NCI-H345 (cell line): ENCODE data around the gene FHL1.
"Not testable (repeated sequence)": the region's sequence is repeated elsewhere in the genome, so short reads cannot be mapped to it uniquely, and the experiment has no call there.

Experiments used
- DNase-seq: peaks from one replicate; lab custom pipeline; 2025; lab: John Stamatoyannopoulos, UW

The FHL1 gene

GRCh38 chrX:136209016-136209738, 61.8 kb downstream of the FHL1 start:
- no peak for DNase-seq

- no peak for DNase-seq
Observed at GRCh38 chrX:136209751-136210150, 62.4 kb downstream of the FHL1 start.

- no peak for DNase-seq
Observed at GRCh38 chrX:136210243-136210642, 62.9 kb downstream of the FHL1 start.

GRCh38 chrX:136210806-136211205, 63.5 kb downstream of the FHL1 start:
- no peak for DNase-seq

- DNase-seq: no peak
Observed at GRCh38 chrX:136211766-136212556, 64.6 kb downstream of the FHL1 start.

- no peak for DNase-seq
Observed at GRCh38 chrX:136212557-136213111, 65.3 kb downstream of the FHL1 start.

- DNase-seq: no peak
Observed at GRCh38 chrX:136214551-136214950, 67.2 kb downstream of the FHL1 start.

- DNase-seq: no peak
Observed at GRCh38 chrX:136215559-136215958, 68.2 kb downstream of the FHL1 start.

GRCh38 chrX:136219893-136220292, 72.6 kb downstream of the FHL1 start:
- no peak for DNase-seq

GRCh38 chrX:136220540-136220939, 73.2 kb downstream of the FHL1 start:
- no peak for DNase-seq

GRCh38 chrX:136220951-136221350, 73.6 kb downstream of the FHL1 start:
- no peak for DNase-seq

- DNase-seq: no peak
Observed at GRCh38 chrX:136221851-136222513, 74.6 kb downstream of the FHL1 start.

- DNase-seq: no peak
Observed at GRCh38 chrX:136227074-136227473, 79.7 kb downstream of the FHL1 start.

GRCh38 chrX:136227948-136228838, 80.9 kb downstream of the FHL1 start:
- no peak for DNase-seq

GRCh38 chrX:136228839-136229207, 81.5 kb downstream of the FHL1 start:
- DNase-seq: no peak

GRCh38 chrX:136237074-136237473, 89.7 kb downstream of the FHL1 start:
- DNase-seq: no peak

GRCh38 chrX:136237849-136238248, 90.5 kb downstream of the FHL1 start:
- not testable (repeated sequence) for DNase-seq

GRCh38 chrX:136246201-136246600, 98.9 kb downstream of the FHL1 start:
- DNase-seq: no peak

- no peak for DNase-seq
Observed at GRCh38 chrX:136250191-136251040, 103.1 kb downstream of the FHL1 start.
